Measurements from ENCODE around the gene EMSY. TPM values are rescaled to one million over a fixed set of nuclear protein-coding genes. Genes with fewer than 3 reads are reported as not detected.

Gene EMSY
- total and polyA plus RNA-seq, 9 of the 15 experiments (the other 6 are each of a cell fraction or from before 2014, with no cell fraction given): 12.7 to 25.4 (median 17.9) TPM

DNA sequence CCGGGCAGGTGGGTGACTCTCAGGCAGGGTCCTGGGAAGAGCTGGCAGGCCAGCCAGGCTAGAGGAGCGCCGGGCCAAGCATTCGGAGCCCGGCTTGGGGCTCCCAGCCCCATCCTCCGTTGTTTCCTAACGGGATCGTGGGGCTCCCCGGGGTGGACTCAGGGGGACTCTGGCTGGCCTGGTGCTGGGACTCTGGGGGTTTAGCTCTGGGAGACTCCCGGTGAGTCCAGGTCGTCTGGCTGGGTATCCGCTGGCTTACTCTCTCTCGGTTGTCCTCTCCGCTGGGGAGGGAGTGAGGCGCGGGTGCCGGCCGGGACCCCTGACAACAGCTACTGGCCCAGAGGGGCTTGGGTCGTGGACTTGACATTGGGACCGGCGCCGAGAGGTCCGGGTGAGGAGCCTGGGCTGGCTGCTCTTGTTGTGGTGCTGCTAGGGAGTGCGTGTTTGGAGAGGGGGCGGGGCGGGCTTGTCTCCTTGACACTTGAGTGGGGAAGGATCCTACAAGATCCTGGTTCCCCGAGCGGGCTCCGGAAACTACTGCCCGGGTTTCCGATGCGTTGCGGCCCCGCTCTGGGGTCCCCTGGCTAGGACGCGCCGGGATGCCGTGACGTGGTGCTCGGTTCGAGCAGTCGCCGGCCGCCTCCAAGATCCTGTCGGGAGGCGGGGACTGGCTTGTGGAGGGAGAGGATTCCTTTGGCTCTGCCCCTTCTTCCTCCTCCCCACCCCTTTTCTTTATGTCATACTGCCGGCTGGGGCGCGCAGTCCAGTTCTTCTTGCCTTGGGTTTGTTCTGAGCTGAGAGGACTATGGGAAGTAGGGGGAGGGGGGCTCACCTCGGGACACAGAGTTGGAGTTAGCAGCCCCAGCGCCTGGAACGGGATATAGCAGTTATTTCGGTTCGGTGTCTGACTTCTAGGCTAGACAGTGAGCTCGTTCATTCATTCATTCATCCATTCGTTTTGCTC is 585 bp downstream of the EMSY start (continued):
- TF ChIP-seq, protein P1, sequence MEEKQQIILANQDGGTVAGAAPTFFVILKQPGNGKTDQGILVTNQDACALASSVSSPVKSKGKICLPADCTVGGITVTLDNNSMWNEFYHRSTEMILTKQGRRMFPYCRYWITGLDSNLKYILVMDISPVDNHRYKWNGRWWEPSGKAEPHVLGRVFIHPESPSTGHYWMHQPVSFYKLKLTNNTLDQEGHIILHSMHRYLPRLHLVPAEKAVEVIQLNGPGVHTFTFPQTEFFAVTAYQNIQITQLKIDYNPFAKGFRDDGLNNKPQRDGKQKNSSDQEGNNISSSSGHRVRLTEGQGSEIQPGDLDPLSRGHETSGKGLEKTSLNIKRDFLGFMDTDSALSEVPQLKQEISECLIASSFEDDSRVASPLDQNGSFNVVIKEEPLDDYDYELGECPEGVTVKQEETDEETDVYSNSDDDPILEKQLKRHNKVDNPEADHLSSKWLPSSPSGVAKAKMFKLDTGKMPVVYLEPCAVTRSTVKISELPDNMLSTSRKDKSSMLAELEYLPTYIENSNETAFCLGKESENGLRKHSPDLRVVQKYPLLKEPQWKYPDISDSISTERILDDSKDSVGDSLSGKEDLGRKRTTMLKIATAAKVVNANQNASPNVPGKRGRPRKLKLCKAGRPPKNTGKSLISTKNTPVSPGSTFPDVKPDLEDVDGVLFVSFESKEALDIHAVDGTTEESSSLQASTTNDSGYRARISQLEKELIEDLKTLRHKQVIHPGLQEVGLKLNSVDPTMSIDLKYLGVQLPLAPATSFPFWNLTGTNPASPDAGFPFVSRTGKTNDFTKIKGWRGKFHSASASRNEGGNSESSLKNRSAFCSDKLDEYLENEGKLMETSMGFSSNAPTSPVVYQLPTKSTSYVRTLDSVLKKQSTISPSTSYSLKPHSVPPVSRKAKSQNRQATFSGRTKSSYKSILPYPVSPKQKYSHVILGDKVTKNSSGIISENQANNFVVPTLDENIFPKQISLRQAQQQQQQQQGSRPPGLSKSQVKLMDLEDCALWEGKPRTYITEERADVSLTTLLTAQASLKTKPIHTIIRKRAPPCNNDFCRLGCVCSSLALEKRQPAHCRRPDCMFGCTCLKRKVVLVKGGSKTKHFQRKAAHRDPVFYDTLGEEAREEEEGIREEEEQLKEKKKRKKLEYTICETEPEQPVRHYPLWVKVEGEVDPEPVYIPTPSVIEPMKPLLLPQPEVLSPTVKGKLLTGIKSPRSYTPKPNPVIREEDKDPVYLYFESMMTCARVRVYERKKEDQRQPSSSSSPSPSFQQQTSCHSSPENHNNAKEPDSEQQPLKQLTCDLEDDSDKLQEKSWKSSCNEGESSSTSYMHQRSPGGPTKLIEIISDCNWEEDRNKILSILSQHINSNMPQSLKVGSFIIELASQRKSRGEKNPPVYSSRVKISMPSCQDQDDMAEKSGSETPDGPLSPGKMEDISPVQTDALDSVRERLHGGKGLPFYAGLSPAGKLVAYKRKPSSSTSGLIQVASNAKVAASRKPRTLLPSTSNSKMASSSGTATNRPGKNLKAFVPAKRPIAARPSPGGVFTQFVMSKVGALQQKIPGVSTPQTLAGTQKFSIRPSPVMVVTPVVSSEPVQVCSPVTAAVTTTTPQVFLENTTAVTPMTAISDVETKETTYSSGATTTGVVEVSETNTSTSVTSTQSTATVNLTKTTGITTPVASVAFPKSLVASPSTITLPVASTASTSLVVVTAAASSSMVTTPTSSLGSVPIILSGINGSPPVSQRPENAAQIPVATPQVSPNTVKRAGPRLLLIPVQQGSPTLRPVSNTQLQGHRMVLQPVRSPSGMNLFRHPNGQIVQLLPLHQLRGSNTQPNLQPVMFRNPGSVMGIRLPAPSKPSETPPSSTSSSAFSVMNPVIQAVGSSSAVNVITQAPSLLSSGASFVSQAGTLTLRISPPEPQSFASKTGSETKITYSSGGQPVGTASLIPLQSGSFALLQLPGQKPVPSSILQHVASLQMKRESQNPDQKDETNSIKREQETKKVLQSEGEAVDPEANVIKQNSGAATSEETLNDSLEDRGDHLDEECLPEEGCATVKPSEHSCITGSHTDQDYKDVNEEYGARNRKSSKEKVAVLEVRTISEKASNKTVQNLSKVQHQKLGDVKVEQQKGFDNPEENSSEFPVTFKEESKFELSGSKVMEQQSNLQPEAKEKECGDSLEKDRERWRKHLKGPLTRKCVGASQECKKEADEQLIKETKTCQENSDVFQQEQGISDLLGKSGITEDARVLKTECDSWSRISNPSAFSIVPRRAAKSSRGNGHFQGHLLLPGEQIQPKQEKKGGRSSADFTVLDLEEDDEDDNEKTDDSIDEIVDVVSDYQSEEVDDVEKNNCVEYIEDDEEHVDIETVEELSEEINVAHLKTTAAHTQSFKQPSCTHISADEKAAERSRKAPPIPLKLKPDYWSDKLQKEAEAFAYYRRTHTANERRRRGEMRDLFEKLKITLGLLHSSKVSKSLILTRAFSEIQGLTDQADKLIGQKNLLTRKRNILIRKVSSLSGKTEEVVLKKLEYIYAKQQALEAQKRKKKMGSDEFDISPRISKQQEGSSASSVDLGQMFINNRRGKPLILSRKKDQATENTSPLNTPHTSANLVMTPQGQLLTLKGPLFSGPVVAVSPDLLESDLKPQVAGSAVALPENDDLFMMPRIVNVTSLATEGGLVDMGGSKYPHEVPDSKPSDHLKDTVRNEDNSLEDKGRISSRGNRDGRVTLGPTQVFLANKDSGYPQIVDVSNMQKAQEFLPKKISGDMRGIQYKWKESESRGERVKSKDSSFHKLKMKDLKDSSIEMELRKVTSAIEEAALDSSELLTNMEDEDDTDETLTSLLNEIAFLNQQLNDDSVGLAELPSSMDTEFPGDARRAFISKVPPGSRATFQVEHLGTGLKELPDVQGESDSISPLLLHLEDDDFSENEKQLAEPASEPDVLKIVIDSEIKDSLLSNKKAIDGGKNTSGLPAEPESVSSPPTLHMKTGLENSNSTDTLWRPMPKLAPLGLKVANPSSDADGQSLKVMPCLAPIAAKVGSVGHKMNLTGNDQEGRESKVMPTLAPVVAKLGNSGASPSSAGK (IDR thresholded peaks at IDR 0.05): no peak
- TF ChIP-seq ZNF41 (CRISPR knock-in tag; conservative IDR thresholded peaks at IDR 0.05) (no peak), CREM (IDR thresholded peaks at IDR 0.05; ENCODE audit: low read depth) (peak; percentile 72), ZNF764 (CRISPR knock-in tag; IDR thresholded peaks at IDR 0.05; ENCODE audit: low read depth) (no peak), GMEB1 (CRISPR knock-in tag; IDR thresholded peaks at IDR 0.05) (no peak), DPF2 (IDR thresholded peaks at IDR 0.05) (no peak), ZNF324 (CRISPR knock-in tag; IDR thresholded peaks at IDR 0.05) (no peak), MAFG (tag; conservative IDR thresholded peaks at IDR 0.05) (no peak), ZNF23 (CRISPR knock-in tag; IDR thresholded peaks at IDR 0.05) (no peak)
- TF ChIP-seq, protein P2, sequence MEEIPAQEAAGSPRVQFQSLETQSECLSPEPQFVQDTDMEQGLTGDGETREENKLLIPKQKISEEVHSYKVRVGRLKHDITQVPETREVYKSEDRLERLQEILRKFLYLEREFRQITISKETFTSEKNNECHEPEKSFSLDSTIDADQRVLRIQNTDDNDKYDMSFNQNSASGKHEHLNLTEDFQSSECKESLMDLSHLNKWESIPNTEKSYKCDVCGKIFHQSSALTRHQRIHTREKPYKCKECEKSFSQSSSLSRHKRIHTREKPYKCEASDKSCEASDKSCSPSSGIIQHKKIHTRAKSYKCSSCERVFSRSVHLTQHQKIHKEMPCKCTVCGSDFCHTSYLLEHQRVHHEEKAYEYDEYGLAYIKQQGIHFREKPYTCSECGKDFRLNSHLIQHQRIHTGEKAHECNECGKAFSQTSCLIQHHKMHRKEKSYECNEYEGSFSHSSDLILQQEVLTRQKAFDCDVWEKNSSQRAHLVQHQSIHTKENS (CRISPR knock-in tag; IDR thresholded peaks at IDR 0.05): no peak
- TF ChIP-seq, protein P3, sequence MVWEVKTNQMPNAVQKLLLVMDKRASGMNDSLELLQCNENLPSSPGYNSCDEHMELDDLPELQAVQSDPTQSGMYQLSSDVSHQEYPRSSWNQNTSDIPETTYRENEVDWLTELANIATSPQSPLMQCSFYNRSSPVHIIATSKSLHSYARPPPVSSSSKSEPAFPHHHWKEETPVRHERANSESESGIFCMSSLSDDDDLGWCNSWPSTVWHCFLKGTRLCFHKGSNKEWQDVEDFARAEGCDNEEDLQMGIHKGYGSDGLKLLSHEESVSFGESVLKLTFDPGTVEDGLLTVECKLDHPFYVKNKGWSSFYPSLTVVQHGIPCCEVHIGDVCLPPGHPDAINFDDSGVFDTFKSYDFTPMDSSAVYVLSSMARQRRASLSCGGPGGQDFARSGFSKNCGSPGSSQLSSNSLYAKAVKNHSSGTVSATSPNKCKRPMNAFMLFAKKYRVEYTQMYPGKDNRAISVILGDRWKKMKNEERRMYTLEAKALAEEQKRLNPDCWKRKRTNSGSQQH (CRISPR knock-in tag; IDR thresholded peaks at IDR 0.05): 0 out of 2 replicates have a peak, but pooled peaks have one; percentile 16

Data from K562 (cell line).